Measurements from ENCODE around the gene CDC34.

Gene CDC34

GRCh38 chr19:589693-590395 lies 58.3 kb downstream of the CDC34 start, which contains the start of gene HCN2:
Gene HCN2, plus strand, starts transcription at chr19:589881. Its CDS starts 65 bp downstream, at chr19:589946.
- DNase-seq: peak; percentile 45

GRCh38 chr19:590396-590745 lies 58.8 kb downstream of the CDC34 start:
- DNase-seq: peak; percentile 68

- peak; percentile 29 for DNase-seq
Observed at GRCh38 chr19:590750-591098, 59.2 kb downstream of the CDC34 start.

GRCh38 chr19:591099-591958 lies 59.8 kb downstream of the CDC34 start:
- DNase-seq: no peak
